GM06990 (cell line): ENCODE results near the gene CCDC87.

ENCODE experiments used
- DNase-seq: peaks from one replicate; pipeline ENCODE4 v3.0.0-alpha.2; 2011; ENCODE audit not compliant: insufficient read length; ENCODE audit errors: extremely low read depth
- H3K27me3 ChIP-seq: replicated peaks from 2 replicates; pipeline ENCODE4 v1.6.0; 2011; ENCODE audit warnings: low read length; ENCODE audit not compliant: control insufficient read depth, insufficient read depth
- H3K36me3 ChIP-seq: 2 replicates; pipeline ENCODE4 v1.5.1; 2011; ENCODE audit warnings: low read length; ENCODE audit not compliant: control insufficient read depth, insufficient read depth
- H3K4me3 ChIP-seq: replicated peaks from 2 replicates; pipeline ENCODE4 v1.5.1; 2011; ENCODE audit warnings: low read depth, mild to moderate bottlenecking, control low read depth, low read length
- CTCF ChIP-seq: IDR thresholded peaks from 2 replicates; pipeline ENCODE4 v1.5.1; 2011; ENCODE audit warnings: low read length, control low read depth, mild to moderate bottlenecking, inconsistent platforms; ENCODE audit not compliant: insufficient read depth, poor library complexity, severe bottlenecking

Gene CCDC87

GRCh38 chr11:66555416-66555815, 37.4 kb downstream of the CCDC87 start:
- TF ChIP-seq CTCF: no peak
- DNase-seq: no peak
- no peaks in the 10 kb centered on the region for H3K36me3 ChIP-seq
- no peak overlapping the region for H3K4me3 ChIP-seq
- H3K27me3 ChIP-seq: no peaks in the 10 kb centered on the region

GRCh38 chr11:66554602-66555001, 38.3 kb downstream of the CCDC87 start:
- no peak for TF ChIP-seq CTCF
- Histone ChIP-seq H3K27me3 (no peaks in the 10 kb centered on the region), H3K36me3 (no peaks in the 10 kb centered on the region), H3K4me3 (no peak overlapping the region)
- no peak for DNase-seq

- no peak for TF ChIP-seq CTCF
- H3K4me3 ChIP-seq: no peak overlapping the region
- H3K36me3 ChIP-seq: no peaks in the 10 kb centered on the region
- no peaks in the 10 kb centered on the region; the same call in 1 of the 2 replicates for H3K27me3 ChIP-seq
- no peak for DNase-seq
Measured at GRCh38 chr11:66550887-66551286, 42.0 kb downstream of the CCDC87 start.

GRCh38 chr11:66549696-66550095, 43.2 kb downstream of the CCDC87 start:
- DNase-seq: no peak
- Histone ChIP-seq H3K36me3 (no peaks in the 10 kb centered on the region), H3K27me3 (no peaks in the 10 kb centered on the region; the same call in 1 of the 2 replicates), H3K4me3 (no peak overlapping the region)
- TF ChIP-seq CTCF: no peak

- Histone ChIP-seq H3K4me3 (no peak overlapping the region), H3K27me3 (no peaks in the 10 kb centered on the region; the same call in 1 of the 2 replicates), H3K36me3 (no peaks in the 10 kb centered on the region)
- no peak for TF ChIP-seq CTCF
- no peak for DNase-seq
Measured at GRCh38 chr11:66548774-66549630, 43.9 kb downstream of the CCDC87 start.
